BLaER1 treated with 17β-estradiol and CSF1 and Interleukin-3, amounts not matched to agents 10 nM and 100 nM (cell line): ENCODE data around the gene ASB11.

ENCODE experiments used
- H3K27ac ChIP-seq, 11 experiments: shearing (Covaris generic); formaldehyde crosslinking; 2 replicates each; pipeline ENCODE4 v1.8.1; 2022
- H3K27me3 ChIP-seq, 11 experiments: shearing (Covaris generic); formaldehyde crosslinking; 2 replicates each; pipeline ENCODE4 v1.8.1; 2022
- H3K36me3 ChIP-seq, 11 experiments: shearing (Covaris generic); formaldehyde crosslinking; 2 replicates each; pipeline ENCODE4 v1.8.1; 2022
- H3K4me1 ChIP-seq, 10 experiments: shearing (Covaris generic); formaldehyde crosslinking; 2 replicates each; pipeline ENCODE4 v1.8.1; 2022
- H3K4me2 ChIP-seq, 11 experiments: shearing (Covaris generic); formaldehyde crosslinking; 2 replicates each; pipeline ENCODE4 v1.8.1; 2022
- H3K4me3 ChIP-seq, 10 experiments: shearing (Covaris generic); formaldehyde crosslinking; 2 replicates each; pipeline ENCODE4 v1.8.1; 2022
- H3K9ac ChIP-seq, 11 experiments: shearing (Covaris generic); formaldehyde crosslinking; 2 replicates each; pipeline ENCODE4 v1.8.1; 2022
- H3K9me3 ChIP-seq, 11 experiments: shearing (Covaris generic); formaldehyde crosslinking; replicated peaks in 1 of 11; 2 replicates each; pipeline ENCODE4 v1.8.1; 2022
- H4K20me1 ChIP-seq, 11 experiments: shearing (Covaris generic); formaldehyde crosslinking; 2 replicates each; pipeline ENCODE4 v1.8.1; 2022
- Cebpa-rat ChIP-seq, 11 experiments: shearing (Covaris generic); IDR thresholded peaks; 2 replicates each; pipeline ENCODE4 v1.8.1; 2022

The ASB11 gene, protein sequence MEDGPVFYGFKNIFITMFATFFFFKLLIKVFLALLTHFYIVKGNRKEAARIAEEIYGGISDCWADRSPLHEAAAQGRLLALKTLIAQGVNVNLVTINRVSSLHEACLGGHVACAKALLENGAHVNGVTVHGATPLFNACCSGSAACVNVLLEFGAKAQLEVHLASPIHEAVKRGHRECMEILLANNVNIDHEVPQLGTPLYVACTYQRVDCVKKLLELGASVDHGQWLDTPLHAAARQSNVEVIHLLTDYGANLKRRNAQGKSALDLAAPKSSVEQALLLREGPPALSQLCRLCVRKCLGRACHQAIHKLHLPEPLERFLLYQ

DNA sequence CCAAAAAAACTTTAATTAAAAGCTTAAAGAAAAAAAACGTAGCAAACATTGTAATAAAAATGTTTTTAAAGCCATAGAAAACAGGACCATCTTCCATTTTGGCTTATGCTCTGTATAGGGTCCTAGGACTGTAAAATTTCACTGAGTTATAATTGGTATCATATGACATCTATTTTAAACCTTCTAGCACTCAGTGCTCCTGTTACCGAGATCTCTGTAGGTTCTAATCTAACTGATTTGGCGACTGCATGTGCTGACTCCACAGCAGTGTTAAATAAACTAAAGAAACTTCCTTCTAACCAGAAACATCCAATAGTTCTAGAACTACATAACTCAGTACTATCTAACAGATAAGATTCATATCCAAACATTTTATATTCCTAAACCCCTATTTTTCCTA, at the start of gene ASB11:
TSS of gene ASB11 (minus strand) at position 132 of the 400 bp plus-strand sequence. CDS start at position 97, 35 bp downstream.
- Histone ChIP-seq H3K4me2 (no peak within 1 kb of the TSS), H3K27me3 (peaks cover 80 to 100% (median 97%) of the 10 kb centered on the region in 11 experiments), H3K4me3 (no peak within 1 kb of the TSS)

DNA sequence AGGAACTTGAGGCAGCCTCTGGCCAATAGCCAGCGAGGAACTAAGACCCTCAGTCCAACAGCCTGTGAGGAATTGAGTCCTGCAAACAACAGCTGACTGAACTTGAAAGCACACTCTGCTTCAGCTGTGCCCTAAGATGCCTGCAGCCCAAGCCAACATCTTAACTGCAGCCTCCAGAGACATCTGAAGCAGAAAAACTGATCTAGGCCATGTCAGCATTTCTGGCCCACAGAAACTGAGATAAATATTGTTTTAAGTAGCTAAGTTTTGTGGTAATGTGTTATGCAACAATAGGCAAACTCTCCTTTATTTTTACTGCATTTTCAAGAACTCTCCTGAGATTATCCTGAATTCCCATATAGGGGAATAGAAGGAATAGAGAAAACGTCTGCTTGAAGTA, 44.3 kb upstream of the ASB11 start:
- H3K4me1 ChIP-seq: no peaks in the 10 kb centered on the region
- H3K36me3 ChIP-seq: no peaks in the 10 kb centered on the region
- TF ChIP-seq Cebpa-rat (IDR thresholded peaks at IDR 0.05): no peak
- H3K4me2 ChIP-seq: no peak overlapping the region
- no peak overlapping the region for H3K27ac ChIP-seq
- H3K4me3 ChIP-seq: no peak overlapping the region
- H4K20me1 ChIP-seq: peaks cover 0 to 4% (median 0%) of the 10 kb centered on the region in 11 experiments; a peak in 1 of 22 replicates
- peaks cover 0 to 11% (median 5%) of the 10 kb centered on the region in 11 experiments; a peak in 11 of 22 replicates for H3K9me3 ChIP-seq
- H3K9ac ChIP-seq: no peak overlapping the region
- peaks cover 91 to 100% (median 99%) of the 10 kb centered on the region in 11 experiments for H3K27me3 ChIP-seq

More for the DNA sequence above, at the start of gene ASB11:
- TF ChIP-seq Cebpa-rat (IDR thresholded peaks at IDR 0.05): no peak
- H4K20me1 ChIP-seq: no peaks in the 10 kb centered on the region
- no peak within 1 kb of the TSS for H3K27ac ChIP-seq
- peaks cover 0 to 20% (median 0%) of the 10 kb centered on the region in 10 experiments; a peak in 6 of 20 replicates for H3K4me1 ChIP-seq
- H3K9me3 ChIP-seq: peaks cover 0 to 8% (median 0%) of the 10 kb centered on the region in 11 experiments; a peak in 3 of 22 replicates
- H3K9ac ChIP-seq: no peak within 1 kb of the TSS
- H3K36me3 ChIP-seq: peaks cover 0 to 7% (median 0%) of the 10 kb centered on the region in 11 experiments; a peak in 4 of 22 replicates

DNA sequence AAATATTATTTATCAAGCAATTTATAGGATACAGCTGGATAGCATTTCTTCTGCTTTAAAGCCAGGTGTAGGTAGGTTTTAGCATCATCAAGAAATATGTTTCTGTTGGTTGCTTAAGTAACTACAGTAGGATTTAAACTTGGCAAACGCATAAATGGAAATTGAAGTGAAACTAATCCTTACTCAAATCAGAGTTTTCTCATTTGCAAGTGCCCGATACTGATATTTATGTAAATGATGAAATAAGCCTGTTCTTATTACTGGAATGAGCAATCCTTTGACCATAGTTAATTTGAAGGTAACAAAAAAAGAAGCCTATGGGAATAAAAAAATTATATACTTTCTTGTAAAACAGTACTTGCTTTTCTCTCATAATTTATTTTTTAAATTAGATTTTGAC, 43.1 kb upstream of the ASB11 start:
- H4K20me1 ChIP-seq: peaks cover 0 to 4% (median 0%) of the 10 kb centered on the region in 11 experiments; a peak in 1 of 22 replicates
- no peaks in the 10 kb centered on the region for H3K4me1 ChIP-seq
- no peak for TF ChIP-seq Cebpa-rat (IDR thresholded peaks at IDR 0.05)
- no peak overlapping the region for H3K4me2 ChIP-seq
- H3K9ac ChIP-seq: no peak overlapping the region
- H3K27me3 ChIP-seq: peaks cover 91 to 99% (median 98%) of the 10 kb centered on the region in 11 experiments
- peaks cover 0 to 11% (median 5%) of the 10 kb centered on the region in 11 experiments; a peak in 11 of 22 replicates for H3K9me3 ChIP-seq
- H3K36me3 ChIP-seq: no peaks in the 10 kb centered on the region
- H3K27ac ChIP-seq: no peak overlapping the region
- no peak overlapping the region for H3K4me3 ChIP-seq

DNA sequence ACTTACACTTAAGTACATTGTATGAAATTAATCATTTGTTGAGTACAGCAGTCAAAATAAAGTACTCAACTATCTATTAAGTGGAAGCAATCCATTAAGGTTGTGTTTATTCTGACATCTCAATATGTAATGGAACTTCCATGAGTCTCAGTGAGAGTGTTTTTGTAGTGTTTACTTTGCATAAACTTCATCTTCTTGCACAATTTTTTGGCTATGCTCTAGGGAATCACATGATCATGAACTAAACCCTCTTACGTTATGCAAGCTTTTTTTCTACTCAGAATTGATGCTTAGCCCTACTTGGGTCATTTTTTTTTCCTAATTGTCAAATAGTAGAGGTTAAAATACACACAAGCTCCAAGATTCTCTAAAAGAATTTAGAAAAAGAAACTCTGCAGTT, 41.0 kb upstream of the ASB11 start:
- Histone ChIP-seq H3K4me3 (no peak overlapping the region), H3K4me1 (no peaks in the 10 kb centered on the region), H3K9me3 (peaks cover 0 to 11% (median 5%) of the 10 kb centered on the region in 11 experiments; a peak in 11 of 22 replicates), H3K27me3 (peaks cover 91 to 100% (median 98%) of the 10 kb centered on the region in 11 experiments), H3K36me3 (no peaks in the 10 kb centered on the region), H3K4me2 (no peak overlapping the region), H3K27ac (no peak overlapping the region), H3K9ac (no peak overlapping the region), H4K20me1 (peaks cover 0 to 4% (median 0%) of the 10 kb centered on the region in 11 experiments; a peak in 1 of 22 replicates)
- TF ChIP-seq Cebpa-rat (IDR thresholded peaks at IDR 0.05): no peak

DNA sequence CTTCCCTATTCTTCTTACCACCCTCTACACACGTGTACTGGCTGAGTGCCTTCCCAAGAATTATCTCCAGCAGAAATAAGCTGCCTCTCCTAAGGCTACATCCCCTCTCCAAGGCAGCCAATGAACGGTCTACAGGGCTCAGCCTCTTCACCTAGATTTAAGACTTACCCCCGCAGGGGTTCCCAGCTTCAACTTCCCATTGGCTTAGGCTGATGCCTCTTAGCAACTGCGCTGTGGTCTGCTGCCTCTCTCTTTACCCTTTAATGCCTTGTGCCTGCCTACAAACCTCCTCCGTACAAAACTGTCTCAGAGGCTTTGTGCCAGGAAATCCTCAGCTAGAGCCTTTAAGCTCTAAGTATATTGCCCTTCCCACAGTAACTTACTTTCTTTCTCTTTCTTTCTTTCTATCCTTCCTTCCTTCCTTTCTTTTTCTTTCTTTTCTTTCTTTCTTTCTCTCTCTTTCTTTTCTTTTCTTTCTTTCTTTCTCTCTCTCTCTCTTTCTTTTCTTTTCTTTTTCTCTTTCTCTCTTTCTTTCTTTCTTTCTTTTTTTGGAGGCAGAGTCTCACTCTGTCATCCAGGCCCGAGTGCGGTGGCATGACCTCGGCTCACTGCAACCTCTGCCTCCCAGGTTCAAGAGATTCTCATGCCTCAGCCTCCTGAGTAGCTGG, 35.0 kb upstream of the ASB11 start:
- Histone ChIP-seq H3K36me3 (no peaks in the 10 kb centered on the region), H3K4me1 (no peaks in the 10 kb centered on the region), H3K4me3 (no peak overlapping the region), H3K27me3 (peaks cover 78 to 96% (median 91%) of the 10 kb centered on the region in 11 experiments), H3K9me3 (peaks cover 0 to 4% (median 0%) of the 10 kb centered on the region in 11 experiments; a peak in 6 of 22 replicates), H3K9ac (no peak overlapping the region), H3K4me2 (no peak overlapping the region), H3K27ac (no peak overlapping the region), H4K20me1 (peaks cover 0 to 17% (median 0%) of the 10 kb centered on the region in 11 experiments; a peak in 5 of 22 replicates)
- no peak for TF ChIP-seq Cebpa-rat (IDR thresholded peaks at IDR 0.05)

DNA sequence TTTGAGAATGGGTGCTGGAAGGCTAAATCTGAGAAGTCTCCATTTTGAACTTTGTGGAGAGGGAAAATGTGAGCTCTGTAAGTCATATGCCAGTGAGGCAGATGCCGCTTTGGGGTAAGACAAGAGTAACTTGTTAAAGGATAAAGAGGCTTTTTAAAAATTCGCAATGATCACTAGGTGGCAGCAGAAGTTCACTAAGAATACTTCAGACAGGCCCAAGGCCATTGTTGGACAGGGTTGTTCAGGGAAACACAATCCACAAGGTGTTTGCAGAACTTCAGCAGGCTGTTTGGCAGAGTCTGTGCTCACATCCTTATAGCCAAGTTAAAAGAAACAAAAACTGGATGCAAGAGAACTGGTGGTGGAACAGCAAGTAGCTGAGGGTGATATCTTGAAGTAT, 33.6 kb upstream of the ASB11 start:
- H3K27me3 ChIP-seq: peaks cover 78 to 96% (median 91%) of the 10 kb centered on the region in 11 experiments
- H3K4me2 ChIP-seq: no peak overlapping the region
- H3K9ac ChIP-seq: no peak overlapping the region
- TF ChIP-seq Cebpa-rat (IDR thresholded peaks at IDR 0.05): no peak
- H4K20me1 ChIP-seq: peaks cover 0 to 17% (median 0%) of the 10 kb centered on the region in 11 experiments; a peak in 5 of 22 replicates
- H3K36me3 ChIP-seq: no peaks in the 10 kb centered on the region
- H3K9me3 ChIP-seq: no peaks in the 10 kb centered on the region
- H3K27ac ChIP-seq: no peak overlapping the region
- no peak overlapping the region for H3K4me3 ChIP-seq
- no peaks in the 10 kb centered on the region for H3K4me1 ChIP-seq

DNA sequence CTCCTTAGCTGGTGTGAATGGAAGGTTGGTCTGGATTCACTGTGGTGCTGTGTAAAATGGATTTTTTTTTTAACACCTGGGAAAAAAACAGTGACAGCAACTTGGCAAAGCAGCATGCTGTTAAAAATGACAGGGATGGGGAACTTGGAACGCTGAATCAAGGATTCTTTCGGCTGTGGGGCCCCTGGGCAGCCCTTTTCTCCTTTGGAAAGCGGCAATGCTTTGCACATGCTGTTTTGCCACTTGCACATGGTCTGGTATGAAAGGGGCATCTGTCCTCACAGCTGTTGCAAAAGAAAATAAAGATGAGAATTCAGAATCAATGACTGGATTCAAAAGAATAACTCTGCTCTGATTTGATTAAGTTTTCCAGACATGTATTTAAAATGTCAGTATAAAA, 30.5 kb upstream of the ASB11 start:
- Histone ChIP-seq H3K9ac (no peak overlapping the region), H3K36me3 (no peaks in the 10 kb centered on the region), H3K4me1 (no peaks in the 10 kb centered on the region), H3K27me3 (peaks cover 86 to 97% (median 95%) of the 10 kb centered on the region in 11 experiments), H3K27ac (no peak overlapping the region), H4K20me1 (peaks cover 0 to 17% (median 0%) of the 10 kb centered on the region in 11 experiments; a peak in 5 of 22 replicates), H3K9me3 (no peaks in the 10 kb centered on the region), H3K4me3 (no peak overlapping the region), H3K4me2 (no peak overlapping the region)
- no peak for TF ChIP-seq Cebpa-rat (IDR thresholded peaks at IDR 0.05)

DNA sequence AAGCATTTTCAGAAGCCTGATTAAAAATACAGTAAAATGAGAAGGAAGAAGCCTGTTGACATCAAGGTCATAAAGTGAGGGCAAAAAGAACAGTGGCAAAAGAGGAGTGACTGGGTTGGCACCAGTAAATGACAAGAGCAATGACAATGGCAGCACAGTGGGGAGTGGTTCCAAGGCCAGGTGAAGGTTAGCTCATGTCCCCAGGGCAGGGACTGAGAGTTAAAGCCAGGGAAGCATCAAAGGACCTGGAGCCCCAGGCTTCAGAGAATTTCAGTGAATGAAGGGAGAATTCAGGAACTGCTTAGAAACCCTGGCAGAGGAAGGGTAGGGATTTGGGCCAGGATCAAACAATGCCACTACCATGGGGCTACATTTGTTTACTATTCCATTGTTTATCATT, 28.7 kb upstream of the ASB11 start:
- Histone ChIP-seq H3K4me2 (no peak overlapping the region), H3K4me3 (no peak overlapping the region), H3K4me1 (no peaks in the 10 kb centered on the region), H3K9me3 (no peaks in the 10 kb centered on the region), H4K20me1 (peaks cover 0 to 8% (median 0%) of the 10 kb centered on the region in 11 experiments; a peak in 3 of 22 replicates), H3K27me3 (peaks cover 93 to 100% (median 100%) of the 10 kb centered on the region in 11 experiments), H3K36me3 (no peaks in the 10 kb centered on the region), H3K27ac (no peak overlapping the region), H3K9ac (no peak overlapping the region)
- no peak for TF ChIP-seq Cebpa-rat (IDR thresholded peaks at IDR 0.05)

DNA sequence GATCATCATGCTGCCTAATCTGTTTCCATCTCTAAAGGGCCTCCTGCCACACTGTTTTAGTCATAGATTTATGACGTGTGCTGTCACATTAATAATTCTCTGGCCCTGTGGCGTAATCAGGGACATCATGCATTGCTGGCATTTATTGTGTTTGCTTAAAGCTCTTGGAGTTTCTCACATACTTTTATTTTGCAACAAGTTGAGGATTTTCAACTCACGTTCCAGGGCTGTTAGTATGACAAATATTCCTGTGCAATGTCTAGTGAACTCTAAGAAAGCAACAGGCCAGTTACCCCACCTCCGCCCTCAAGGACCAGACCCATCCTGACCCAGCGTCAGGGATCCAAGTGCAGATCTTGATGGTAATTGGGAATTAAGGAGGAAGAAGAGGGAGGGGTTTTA, 27.6 kb upstream of the ASB11 start:
- TF ChIP-seq Cebpa-rat (IDR thresholded peaks at IDR 0.05): no peak
- no peaks in the 10 kb centered on the region for H3K9me3 ChIP-seq
- H3K4me1 ChIP-seq: no peaks in the 10 kb centered on the region
- no peak overlapping the region for H3K4me3 ChIP-seq
- no peak overlapping the region for H3K27ac ChIP-seq
- no peak overlapping the region for H3K9ac ChIP-seq
- H3K36me3 ChIP-seq: no peaks in the 10 kb centered on the region
- no peak overlapping the region for H3K4me2 ChIP-seq
- peaks cover 93 to 100% (median 100%) of the 10 kb centered on the region in 11 experiments for H3K27me3 ChIP-seq
- H4K20me1 ChIP-seq: peaks cover 0 to 1% (median 0%) of the 10 kb centered on the region in 11 experiments; a peak in 2 of 22 replicates
